ENCODE data around the gene IFNG-AS1.

- TF ChIP-seq, protein P1, sequence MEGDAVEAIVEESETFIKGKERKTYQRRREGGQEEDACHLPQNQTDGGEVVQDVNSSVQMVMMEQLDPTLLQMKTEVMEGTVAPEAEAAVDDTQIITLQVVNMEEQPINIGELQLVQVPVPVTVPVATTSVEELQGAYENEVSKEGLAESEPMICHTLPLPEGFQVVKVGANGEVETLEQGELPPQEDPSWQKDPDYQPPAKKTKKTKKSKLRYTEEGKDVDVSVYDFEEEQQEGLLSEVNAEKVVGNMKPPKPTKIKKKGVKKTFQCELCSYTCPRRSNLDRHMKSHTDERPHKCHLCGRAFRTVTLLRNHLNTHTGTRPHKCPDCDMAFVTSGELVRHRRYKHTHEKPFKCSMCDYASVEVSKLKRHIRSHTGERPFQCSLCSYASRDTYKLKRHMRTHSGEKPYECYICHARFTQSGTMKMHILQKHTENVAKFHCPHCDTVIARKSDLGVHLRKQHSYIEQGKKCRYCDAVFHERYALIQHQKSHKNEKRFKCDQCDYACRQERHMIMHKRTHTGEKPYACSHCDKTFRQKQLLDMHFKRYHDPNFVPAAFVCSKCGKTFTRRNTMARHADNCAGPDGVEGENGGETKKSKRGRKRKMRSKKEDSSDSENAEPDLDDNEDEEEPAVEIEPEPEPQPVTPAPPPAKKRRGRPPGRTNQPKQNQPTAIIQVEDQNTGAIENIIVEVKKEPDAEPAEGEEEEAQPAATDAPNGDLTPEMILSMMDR (IDR thresholded peaks at IDR 0.05), result no peak
- TF ChIP-seq POLR2A (IDR thresholded peaks at IDR 0.05) (no peak), EP300 (IDR thresholded peaks at IDR 0.05) (no peak)
Measured at GRCh38 chr12:67991158-67991557, 1.9 kb downstream of the IFNG-AS1 start.
